ENCODE results near the gene ETHE1.

Gene ETHE1

GRCh38 chr19:43470288-43470687 lies 56.7 kb downstream of the ETHE1 start:
- Histone ChIP-seq H3K36me3 (ENCODE audit: insufficient read depth, low read length) (no peaks in the 10 kb centered on the region), H3K27me3 (ENCODE audit: insufficient read depth, low read length) (no peaks in the 10 kb centered on the region), H2AFZ (ENCODE audit: low read length) (no peak overlapping the region), H3K4me3 (ENCODE audit: low read depth, low read length, poor library complexity, severe bottlenecking) (no peak overlapping the region), H3K9ac (ENCODE audit: low read length) (no peak overlapping the region), H3K9me3 (ENCODE audit: low read length) (no peaks in the 10 kb centered on the region), H3K9me2 (ENCODE audit: low read depth, low read length) (no peaks in the 10 kb centered on the region), H3K79me2 (ENCODE audit: insufficient read depth, low read length) (no peaks in the 10 kb centered on the region), H3K27ac (ENCODE audit: low read depth, low read length, poor library complexity, severe bottlenecking) (no peak overlapping the region), H3K4me1 (ENCODE audit: insufficient read depth, low read length, severe bottlenecking) (peaks cover 3% of the 10 kb centered on the region), H3K4me2 (ENCODE audit: low read length) (no peak overlapping the region), H3F3A (ENCODE audit: insufficient read depth, low read length) (no peaks in the 10 kb centered on the region), H4K20me1 (ENCODE audit: insufficient read depth, low read length) (no peaks in the 10 kb centered on the region)
- TF ChIP-seq EZH2 (IDR thresholded peaks at IDR 0.05; ENCODE audit: borderline replicate concordance, low read length) = no peak
- no peak for TF ChIP-seq CTCF (IDR thresholded peaks at IDR 0.05; ENCODE audit: low read length)

GRCh38 chr19:43469160-43469480 lies 57.9 kb downstream of the ETHE1 start:
- Histone ChIP-seq H3K4me1 (ENCODE audit: insufficient read depth, low read length, severe bottlenecking) (peaks cover 7% of the 10 kb centered on the region), H3K36me3 (ENCODE audit: insufficient read depth, low read length) (no peaks in the 10 kb centered on the region), H3K79me2 (ENCODE audit: insufficient read depth, low read length) (no peaks in the 10 kb centered on the region), H3K9me3 (ENCODE audit: low read length) (no peaks in the 10 kb centered on the region), H3K4me2 (ENCODE audit: low read length) (no peak overlapping the region), H3F3A (ENCODE audit: insufficient read depth, low read length) (no peaks in the 10 kb centered on the region), H3K9ac (ENCODE audit: low read length) (no peak overlapping the region), H4K20me1 (ENCODE audit: insufficient read depth, low read length) (no peaks in the 10 kb centered on the region), H3K9me2 (ENCODE audit: low read depth, low read length) (no peaks in the 10 kb centered on the region), H2AFZ (ENCODE audit: low read length) (no peak overlapping the region), H3K4me3 (ENCODE audit: low read depth, low read length, poor library complexity, severe bottlenecking) (no peak overlapping the region), H3K27ac (ENCODE audit: low read depth, low read length, poor library complexity, severe bottlenecking) (no peak overlapping the region), H3K27me3 (ENCODE audit: insufficient read depth, low read length) (no peaks in the 10 kb centered on the region)
- TF ChIP-seq EZH2 (IDR thresholded peaks at IDR 0.05; ENCODE audit: borderline replicate concordance, low read length) (no peak), CTCF (IDR thresholded peaks at IDR 0.05; ENCODE audit: low read length) (no peak)

- H3K4me1 ChIP-seq (ENCODE audit: insufficient read depth, low read length, severe bottlenecking) = peaks cover 11% of the 10 kb centered on the region
- no peaks in the 10 kb centered on the region for H3K27me3 ChIP-seq (ENCODE audit: insufficient read depth, low read length)
- H3K79me2 ChIP-seq (ENCODE audit: insufficient read depth, low read length) = no peaks in the 10 kb centered on the region
- no peaks in the 10 kb centered on the region for H3F3A ChIP-seq (ENCODE audit: insufficient read depth, low read length)
- H3K4me2 ChIP-seq (ENCODE audit: low read length) = no peak overlapping the region
- no peaks in the 10 kb centered on the region for H3K36me3 ChIP-seq (ENCODE audit: insufficient read depth, low read length)
- no peaks in the 10 kb centered on the region for H3K9me2 ChIP-seq (ENCODE audit: low read depth, low read length)
- no peaks in the 10 kb centered on the region for H3K9me3 ChIP-seq (ENCODE audit: low read length)
- H3K4me3 ChIP-seq (ENCODE audit: low read depth, low read length, poor library complexity, severe bottlenecking) = no peak overlapping the region
- no peaks in the 10 kb centered on the region for H4K20me1 ChIP-seq (ENCODE audit: insufficient read depth, low read length)
- no peak overlapping the region for H3K9ac ChIP-seq (ENCODE audit: low read length)
- H3K27ac ChIP-seq (ENCODE audit: low read depth, low read length, poor library complexity, severe bottlenecking) = no peak overlapping the region
- no peak overlapping the region for H2AFZ ChIP-seq (ENCODE audit: low read length)
- TF ChIP-seq EZH2 (IDR thresholded peaks at IDR 0.05; ENCODE audit: borderline replicate concordance, low read length) (no peak), CTCF (IDR thresholded peaks at IDR 0.05; ENCODE audit: low read length) (no peak)
These were observed 58.4 kb downstream of the ETHE1 start for GRCh38 chr19:43468354-43469159.
